GM12892 (cell line): Measurements from ENCODE around the gene KATNB1.

Source experiments
- POLR2A ChIP-seq: IDR thresholded peaks from 2 replicates; pipeline ENCODE4 v1.6.1; 2011; ENCODE audit warnings: low read depth, low read length, control low read depth
- POLR2AphosphoS5 ChIP-seq: IDR thresholded peaks from 2 replicates; pipeline ENCODE4 v1.6.1; 2011; ENCODE audit warnings: low read depth, low read length, control low read depth
- TAF1 ChIP-seq: IDR thresholded peaks from 2 replicates; pipeline ENCODE4 v1.6.1; 2011; ENCODE audit warnings: low read depth, mild to moderate bottlenecking, control low read depth, low read length, borderline replicate concordance

GRCh38 chr16:57695680-57696069, 39.9 kb upstream of the KATNB1 start:
- no peak for TF ChIP-seq POLR2A
- no peak for TF ChIP-seq TAF1
- TF ChIP-seq POLR2AphosphoS5: no peak
